HEK293 (cell line): ENCODE data around the gene EMILIN1.

Experiments
- CTCF ChIA-PET: fragments of 350-600 bp; formaldehyde crosslinking; extraction: SDS; loops from one replicate; lab custom pipeline; 2021; ENCODE audit warnings: antibody characterized with exemption; lab: Yijun Ruan, JAX
- POLR2A ChIA-PET: fragments of 300-600 bp; formaldehyde crosslinking; extraction: SDS; loops from one replicate; lab custom pipeline; 2020; ENCODE audit warnings: antibody characterized with exemption, inconsistent platforms; lab: Yijun Ruan, JAX
- H3K27ac ChIP-seq: fragments of 200-500 bp; sonication (Bioruptor generic); 2 replicates; pipeline ENCODE4 v1.5.1; 2014; ENCODE audit warnings: low read depth, low read length, control low read depth, inconsistent platforms; ENCODE audit errors: extremely low read depth
- H3K36me3 ChIP-seq, 2 experiments: fragments of 200-500 bp in 1 of 2; sonication (Bioruptor generic) in 1 of 2; 1 replicate in 1 of 2; 2 replicates in 1 of 2; pipeline ENCODE4 v1.5.1; 2014 to 2017; ENCODE audit warnings: inconsistent platforms in 2 of 2, low read length in 2 of 2; ENCODE audit not compliant: control insufficient read depth in 2 of 2, insufficient read depth in 1 of 2
- H3K4me1 ChIP-seq: fragments of 200-500 bp; sonication (Bioruptor generic); 2 replicates; pipeline ENCODE4 v1.5.1; 2014; ENCODE audit warnings: mild to moderate bottlenecking, low read length, inconsistent platforms; ENCODE audit not compliant: control insufficient read depth, insufficient read depth
- H3K4me3 ChIP-seq: 2 replicates; pipeline ENCODE4 v1.5.1; 2011; ENCODE audit warnings: low read depth, mild to moderate bottlenecking, control low read depth, low read length, moderate library complexity
- H3K9me3 ChIP-seq: fragments of 200-500 bp; sonication (Bioruptor generic); 2 replicates; pipeline ENCODE4 v1.5.1; 2014; ENCODE audit warnings: low read depth, low read length, inconsistent platforms; ENCODE audit not compliant: control insufficient read depth, insufficient read depth
- ZBTB21 ChIP-seq: fragments of 450-650 bp; formaldehyde crosslinking; IDR thresholded peaks from 2 replicates; pipeline ENCODE4 v1.5.1; 2017; ENCODE audit warnings: missing biosample characterization, missing genetic modification characterization
- ZEB2 ChIP-seq: fragments of 450-650 bp; formaldehyde crosslinking; IDR thresholded peaks from 2 replicates; pipeline ENCODE4 v1.5.1; 2016; ENCODE audit warnings: missing biosample characterization, missing genetic modification characterization
- ZFP3 ChIP-seq: fragments of 450-650 bp; formaldehyde crosslinking; IDR thresholded peaks from 2 replicates; pipeline ENCODE4 v1.5.1; 2016; ENCODE audit warnings: low read depth, missing biosample characterization, missing genetic modification characterization
- ZNF629 ChIP-seq: fragments of 450-650 bp; formaldehyde crosslinking; IDR thresholded peaks from 2 replicates; pipeline ENCODE4 v1.5.1; 2017; ENCODE audit warnings: missing biosample characterization, missing genetic modification characterization
- TF ChIP-seq, protein P1 (sequence below): fragments of 450-650 bp; formaldehyde crosslinking; IDR thresholded peaks from 2 replicates; pipeline ENCODE4 v1.5.1; 2016; ENCODE audit warnings: missing biosample characterization, missing genetic modification characterization, low read depth
- TF ChIP-seq, protein P2 (sequence below): fragments of 450-650 bp; formaldehyde crosslinking; conservative IDR thresholded peaks from 2 replicates; pipeline ENCODE4 v1.5.1; 2016; ENCODE audit warnings: low read depth, missing biosample characterization, missing genetic modification characterization
- TF ChIP-seq, protein P3 (sequence below): fragments of 450-650 bp; formaldehyde crosslinking; IDR thresholded peaks from 2 replicates; pipeline ENCODE4 v1.5.1; 2016; ENCODE audit warnings: missing biosample characterization, missing genetic modification characterization
- TF ChIP-seq, protein P4 (sequence below): fragments of 450-650 bp; formaldehyde crosslinking; IDR thresholded peaks from 2 replicates; pipeline ENCODE4; 2016; ENCODE audit warnings: missing biosample characterization, missing genetic modification characterization
- TF ChIP-seq, protein P5 (sequence below): fragments of 450-650 bp; formaldehyde crosslinking; IDR thresholded peaks from 2 replicates; pipeline ENCODE4 v1.5.1; 2016; ENCODE audit warnings: missing biosample characterization, missing genetic modification characterization
- TF ChIP-seq, protein P6 (sequence below): fragments of 450-650 bp; formaldehyde crosslinking; conservative IDR thresholded peaks from 2 replicates; pipeline ENCODE4 v1.5.1; 2016; ENCODE audit warnings: low read depth, missing biosample characterization, missing genetic modification characterization
- TF ChIP-seq, protein P7 (sequence below): fragments of 450-650 bp; formaldehyde crosslinking; IDR thresholded peaks from 2 replicates; pipeline ENCODE4 v1.5.1; 2016; ENCODE audit warnings: missing biosample characterization, missing genetic modification characterization
- TF ChIP-seq, protein P8 (sequence below): fragments of 450-650 bp; formaldehyde crosslinking; IDR thresholded peaks from 2 replicates; pipeline ENCODE4 v1.5.1; 2016; ENCODE audit warnings: missing biosample characterization, missing genetic modification characterization

EMILIN1 gene

DNA sequence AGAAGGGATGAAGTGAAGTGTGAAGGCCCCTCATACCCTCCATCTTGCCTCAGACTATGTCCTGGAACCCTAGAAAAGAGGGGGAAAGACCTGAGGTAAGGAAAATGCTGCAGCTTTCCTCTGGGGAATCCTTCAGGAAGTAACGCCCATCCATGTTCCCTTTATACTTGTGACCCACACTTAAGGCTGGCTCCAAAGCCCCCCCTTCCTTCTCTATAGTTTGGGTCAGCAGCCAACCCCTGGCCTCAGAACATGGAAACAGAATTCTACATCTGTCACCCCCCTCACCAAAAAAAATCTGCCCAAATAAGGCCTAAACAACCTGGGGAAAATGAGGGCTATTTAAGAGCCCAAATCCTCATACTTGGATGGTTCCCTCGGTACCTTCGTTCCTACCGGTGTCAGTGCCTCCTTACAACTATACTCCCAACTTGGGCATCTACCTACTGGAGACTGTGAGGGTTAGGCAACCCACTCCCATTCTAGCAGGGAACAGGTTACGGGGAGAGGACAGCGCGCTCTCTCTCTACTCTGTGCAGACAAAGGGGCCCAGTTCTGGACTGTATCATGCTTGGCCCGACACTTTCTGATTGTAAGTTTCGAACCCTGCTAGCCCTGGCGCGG, 7.7 kb upstream of the EMILIN1 start:
- CTCF ChIA-PET, result interaction anchor here (0.8 to 1.1 kb wide), 3 partner anchors 10 to 17 kb away, joined by 3 to 4 read pairs (median 3); no protein-coding TSS in a partner anchor
- Histone ChIP-seq H3K9me3 (no peaks in the 10 kb centered on the region), H3K36me3 (peaks cover 0 to 41% of the 10 kb centered on the region in 2 experiments; a peak in 1 of 3 replicates), H3K4me1 (peaks cover 14% of the 10 kb centered on the region), H3K27ac (peak overlapping the region; percentile 66; the same call in 1 of the 2 replicates), H3K4me3 (peak overlapping the region; percentile 90)
- TF ChIP-seq, protein P1, sequence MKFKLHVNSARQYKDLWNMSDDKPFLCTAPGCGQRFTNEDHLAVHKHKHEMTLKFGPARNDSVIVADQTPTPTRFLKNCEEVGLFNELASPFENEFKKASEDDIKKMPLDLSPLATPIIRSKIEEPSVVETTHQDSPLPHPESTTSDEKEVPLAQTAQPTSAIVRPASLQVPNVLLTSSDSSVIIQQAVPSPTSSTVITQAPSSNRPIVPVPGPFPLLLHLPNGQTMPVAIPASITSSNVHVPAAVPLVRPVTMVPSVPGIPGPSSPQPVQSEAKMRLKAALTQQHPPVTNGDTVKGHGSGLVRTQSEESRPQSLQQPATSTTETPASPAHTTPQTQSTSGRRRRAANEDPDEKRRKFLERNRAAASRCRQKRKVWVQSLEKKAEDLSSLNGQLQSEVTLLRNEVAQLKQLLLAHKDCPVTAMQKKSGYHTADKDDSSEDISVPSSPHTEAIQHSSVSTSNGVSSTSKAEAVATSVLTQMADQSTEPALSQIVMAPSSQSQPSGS (tag by site-specific recombination), result no peak
- TF ChIP-seq, protein P2, sequence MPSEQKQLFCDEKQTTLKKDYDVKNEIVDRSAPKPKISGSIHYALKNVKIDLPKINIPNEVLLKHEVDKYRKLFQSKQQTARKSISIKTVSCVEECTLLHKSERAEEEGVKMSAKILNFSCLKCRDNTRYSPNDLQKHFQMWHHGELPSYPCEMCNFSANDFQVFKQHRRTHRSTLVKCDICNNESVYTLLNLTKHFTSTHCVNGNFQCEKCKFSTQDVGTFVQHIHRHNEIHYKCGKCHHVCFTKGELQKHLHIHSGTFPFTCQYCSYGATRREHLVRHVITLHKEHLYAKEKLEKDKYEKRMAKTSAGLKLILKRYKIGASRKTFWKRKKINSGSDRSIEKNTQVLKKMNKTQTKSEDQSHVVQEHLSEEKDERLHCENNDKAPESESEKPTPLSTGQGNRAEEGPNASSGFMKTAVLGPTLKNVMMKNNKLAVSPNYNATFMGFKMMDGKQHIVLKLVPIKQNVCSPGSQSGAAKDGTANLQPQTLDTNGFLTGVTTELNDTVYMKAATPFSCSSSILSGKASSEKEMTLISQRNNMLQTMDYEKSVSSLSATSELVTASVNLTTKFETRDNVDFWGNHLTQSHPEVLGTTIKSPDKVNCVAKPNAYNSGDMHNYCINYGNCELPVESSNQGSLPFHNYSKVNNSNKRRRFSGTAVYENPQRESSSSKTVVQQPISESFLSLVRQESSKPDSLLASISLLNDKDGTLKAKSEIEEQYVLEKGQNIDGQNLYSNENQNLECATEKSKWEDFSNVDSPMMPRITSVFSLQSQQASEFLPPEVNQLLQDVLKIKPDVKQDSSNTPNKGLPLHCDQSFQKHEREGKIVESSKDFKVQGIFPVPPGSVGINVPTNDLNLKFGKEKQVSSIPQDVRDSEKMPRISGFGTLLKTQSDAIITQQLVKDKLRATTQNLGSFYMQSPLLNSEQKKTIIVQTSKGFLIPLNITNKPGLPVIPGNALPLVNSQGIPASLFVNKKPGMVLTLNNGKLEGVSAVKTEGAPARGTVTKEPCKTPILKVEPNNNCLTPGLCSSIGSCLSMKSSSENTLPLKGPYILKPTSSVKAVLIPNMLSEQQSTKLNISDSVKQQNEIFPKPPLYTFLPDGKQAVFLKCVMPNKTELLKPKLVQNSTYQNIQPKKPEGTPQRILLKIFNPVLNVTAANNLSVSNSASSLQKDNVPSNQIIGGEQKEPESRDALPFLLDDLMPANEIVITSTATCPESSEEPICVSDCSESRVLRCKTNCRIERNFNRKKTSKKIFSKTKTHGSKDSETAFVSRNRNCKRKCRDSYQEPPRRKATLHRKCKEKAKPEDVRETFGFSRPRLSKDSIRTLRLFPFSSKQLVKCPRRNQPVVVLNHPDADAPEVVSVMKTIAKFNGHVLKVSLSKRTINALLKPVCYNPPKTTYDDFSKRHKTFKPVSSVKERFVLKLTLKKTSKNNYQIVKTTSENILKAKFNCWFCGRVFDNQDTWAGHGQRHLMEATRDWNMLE (tag by site-specific recombination), result no peak
- TF ChIP-seq, protein P3, sequence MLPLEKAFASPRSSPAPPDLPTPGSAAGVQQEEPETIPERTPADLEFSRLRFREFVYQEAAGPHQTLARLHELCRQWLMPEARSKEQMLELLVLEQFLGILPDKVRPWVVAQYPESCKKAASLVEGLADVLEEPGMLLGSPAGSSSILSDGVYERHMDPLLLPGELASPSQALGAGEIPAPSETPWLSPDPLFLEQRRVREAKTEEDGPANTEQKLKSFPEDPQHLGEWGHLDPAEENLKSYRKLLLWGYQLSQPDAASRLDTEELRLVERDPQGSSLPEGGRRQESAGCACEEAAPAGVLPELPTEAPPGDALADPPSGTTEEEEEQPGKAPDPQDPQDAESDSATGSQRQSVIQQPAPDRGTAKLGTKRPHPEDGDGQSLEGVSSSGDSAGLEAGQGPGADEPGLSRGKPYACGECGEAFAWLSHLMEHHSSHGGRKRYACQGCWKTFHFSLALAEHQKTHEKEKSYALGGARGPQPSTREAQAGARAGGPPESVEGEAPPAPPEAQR (tag by site-specific recombination), result no peak
- TF ChIP-seq, protein P4, sequence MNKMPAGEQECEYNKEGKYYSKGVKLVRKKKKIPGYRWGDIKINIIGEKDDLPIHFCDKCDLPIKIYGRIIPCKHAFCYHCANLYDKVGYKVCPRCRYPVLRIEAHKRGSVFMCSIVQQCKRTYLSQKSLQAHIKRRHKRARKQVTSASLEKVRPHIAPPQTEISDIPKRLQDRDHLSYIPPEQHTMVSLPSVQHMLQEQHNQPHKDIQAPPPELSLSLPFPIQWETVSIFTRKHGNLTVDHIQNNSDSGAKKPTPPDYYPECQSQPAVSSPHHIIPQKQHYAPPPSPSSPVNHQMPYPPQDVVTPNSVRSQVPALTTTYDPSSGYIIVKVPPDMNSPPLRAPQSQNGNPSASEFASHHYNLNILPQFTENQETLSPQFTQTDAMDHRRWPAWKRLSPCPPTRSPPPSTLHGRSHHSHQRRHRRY (tag by site-specific recombination), result no peak
- TF ChIP-seq ZNF629 (tag by site-specific recombination) (no peak), ZEB2 (tag by site-specific recombination) (no peak), ZFP3 (tag by site-specific recombination) (no peak)
- TF ChIP-seq, protein P5, sequence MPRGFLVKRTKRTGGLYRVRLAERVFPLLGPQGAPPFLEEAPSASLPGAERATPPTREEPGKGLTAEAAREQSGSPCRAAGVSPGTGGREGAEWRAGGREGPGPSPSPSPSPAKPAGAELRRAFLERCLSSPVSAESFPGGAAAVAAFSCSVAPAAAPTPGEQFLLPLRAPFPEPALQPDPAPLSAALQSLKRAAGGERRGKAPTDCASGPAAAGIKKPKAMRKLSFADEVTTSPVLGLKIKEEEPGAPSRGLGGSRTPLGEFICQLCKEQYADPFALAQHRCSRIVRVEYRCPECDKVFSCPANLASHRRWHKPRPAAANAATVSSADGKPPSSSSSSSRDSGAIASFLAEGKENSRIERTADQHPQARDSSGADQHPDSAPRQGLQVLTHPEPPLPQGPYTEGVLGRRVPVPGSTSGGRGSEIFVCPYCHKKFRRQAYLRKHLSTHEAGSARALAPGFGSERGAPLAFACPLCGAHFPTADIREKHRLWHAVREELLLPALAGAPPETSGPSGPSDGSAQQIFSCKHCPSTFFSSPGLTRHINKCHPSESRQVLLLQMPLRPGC (tag by site-specific recombination), result no peak
- POLR2A ChIA-PET, result interaction anchor here (0.6 to 3.6 kb wide), 11 partner anchors 8 to 339 kb away, joined by 3 to 61 read pairs (median 6); partner anchors contain the start of genes AGBL5, KHK, PPM1G and PREB

DNA sequence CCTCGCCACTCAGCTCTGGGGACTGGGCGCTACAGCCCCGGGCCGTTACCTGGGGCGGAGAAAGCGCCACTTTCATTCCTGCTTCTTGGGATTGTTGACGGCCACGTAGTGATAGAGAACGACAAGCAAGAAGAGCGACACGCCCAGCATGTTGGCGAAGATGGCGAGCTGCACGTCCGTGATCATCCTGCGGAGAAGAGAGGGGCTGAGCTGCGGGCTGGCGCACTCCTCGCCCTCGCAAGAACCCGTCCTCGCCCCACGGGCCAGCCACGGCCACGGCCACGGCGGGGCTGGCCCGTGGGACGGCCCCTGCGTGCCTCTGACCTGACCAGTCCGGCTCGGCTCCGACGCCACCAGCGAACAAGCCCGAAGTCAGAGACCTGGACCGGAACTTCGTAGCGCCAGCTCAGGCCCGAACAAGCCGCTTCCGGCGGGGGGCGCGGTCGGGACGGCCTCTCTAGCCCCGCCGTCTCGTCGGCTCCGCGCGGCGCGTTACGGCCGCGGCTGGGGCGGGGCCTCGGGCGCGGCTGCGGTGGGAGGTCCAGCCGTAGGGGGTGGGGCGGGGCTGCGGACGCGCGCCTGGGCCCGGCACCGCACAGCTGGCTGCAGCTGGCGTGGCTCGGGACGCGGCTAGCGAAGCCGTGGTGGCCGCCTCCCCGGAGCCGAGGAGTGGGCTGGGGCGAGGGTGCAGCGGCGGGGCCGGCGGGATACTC, 7.0 kb upstream of the EMILIN1 start, which contains the start of gene OST4:
Gene OST4 (minus strand): TSS at position 378 of the 713 bp plus-strand sequence.
- peak within 1 kb of the TSS; percentile 90 for H3K4me3 ChIP-seq
- CTCF ChIA-PET, result interaction anchor here (0.6 to 1.1 kb wide), 4 partner anchors 10 to 598 kb away, joined by 3 to 4 read pairs (median 3); no protein-coding TSS in a partner anchor
- peaks cover 14% of the 10 kb centered on the region for H3K4me1 ChIP-seq
- no peaks in the 10 kb centered on the region for H3K9me3 ChIP-seq
- H3K27ac ChIP-seq, result peak within 1 kb of the TSS; percentile 66; the same call in 1 of the 2 replicates
- POLR2A ChIA-PET, result interaction anchor here (0.6 to 3.6 kb wide), 12 partner anchors 9 to 338 kb away, joined by 3 to 61 read pairs (median 6); partner anchors contain the start of genes AGBL5, KHK, PPM1G and PREB
- peaks cover 0 to 36% of the 10 kb centered on the region in 2 experiments; a peak in 1 of 3 replicates for H3K36me3 ChIP-seq
- TF ChIP-seq, protein P6, sequence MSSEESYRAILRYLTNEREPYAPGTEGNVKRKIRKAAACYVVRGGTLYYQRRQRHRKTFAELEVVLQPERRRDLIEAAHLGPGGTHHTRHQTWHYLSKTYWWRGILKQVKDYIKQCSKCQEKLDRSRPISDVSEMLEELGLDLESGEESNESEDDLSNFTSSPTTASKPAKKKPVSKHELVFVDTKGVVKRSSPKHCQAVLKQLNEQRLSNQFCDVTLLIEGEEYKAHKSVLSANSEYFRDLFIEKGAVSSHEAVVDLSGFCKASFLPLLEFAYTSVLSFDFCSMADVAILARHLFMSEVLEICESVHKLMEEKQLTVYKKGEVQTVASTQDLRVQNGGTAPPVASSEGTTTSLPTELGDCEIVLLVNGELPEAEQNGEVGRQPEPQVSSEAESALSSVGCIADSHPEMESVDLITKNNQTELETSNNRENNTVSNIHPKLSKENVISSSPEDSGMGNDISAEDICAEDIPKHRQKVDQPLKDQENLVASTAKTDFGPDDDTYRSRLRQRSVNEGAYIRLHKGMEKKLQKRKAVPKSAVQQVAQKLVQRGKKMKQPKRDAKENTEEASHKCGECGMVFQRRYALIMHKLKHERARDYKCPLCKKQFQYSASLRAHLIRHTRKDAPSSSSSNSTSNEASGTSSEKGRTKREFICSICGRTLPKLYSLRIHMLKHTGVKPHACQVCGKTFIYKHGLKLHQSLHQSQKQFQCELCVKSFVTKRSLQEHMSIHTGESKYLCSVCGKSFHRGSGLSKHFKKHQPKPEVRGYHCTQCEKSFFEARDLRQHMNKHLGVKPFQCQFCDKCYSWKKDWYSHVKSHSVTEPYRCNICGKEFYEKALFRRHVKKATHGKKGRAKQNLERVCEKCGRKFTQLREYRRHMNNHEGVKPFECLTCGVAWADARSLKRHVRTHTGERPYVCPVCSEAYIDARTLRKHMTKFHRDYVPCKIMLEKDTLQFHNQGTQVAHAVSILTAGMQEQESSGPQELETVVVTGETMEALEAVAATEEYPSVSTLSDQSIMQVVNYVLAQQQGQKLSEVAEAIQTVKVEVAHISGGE (tag by site-specific recombination), result peak; percentile 82
- TF ChIP-seq, protein P7, sequence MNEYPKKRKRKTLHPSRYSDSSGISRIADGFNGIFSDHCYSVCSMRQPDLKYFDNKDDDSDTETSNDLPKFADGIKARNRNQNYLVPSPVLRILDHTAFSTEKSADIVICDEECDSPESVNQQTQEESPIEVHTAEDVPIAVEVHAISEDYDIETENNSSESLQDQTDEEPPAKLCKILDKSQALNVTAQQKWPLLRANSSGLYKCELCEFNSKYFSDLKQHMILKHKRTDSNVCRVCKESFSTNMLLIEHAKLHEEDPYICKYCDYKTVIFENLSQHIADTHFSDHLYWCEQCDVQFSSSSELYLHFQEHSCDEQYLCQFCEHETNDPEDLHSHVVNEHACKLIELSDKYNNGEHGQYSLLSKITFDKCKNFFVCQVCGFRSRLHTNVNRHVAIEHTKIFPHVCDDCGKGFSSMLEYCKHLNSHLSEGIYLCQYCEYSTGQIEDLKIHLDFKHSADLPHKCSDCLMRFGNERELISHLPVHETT (tag by site-specific recombination), result no peak
- peak; percentile 78 for TF ChIP-seq ZBTB21 (tag by site-specific recombination)
- TF ChIP-seq, protein P8, sequence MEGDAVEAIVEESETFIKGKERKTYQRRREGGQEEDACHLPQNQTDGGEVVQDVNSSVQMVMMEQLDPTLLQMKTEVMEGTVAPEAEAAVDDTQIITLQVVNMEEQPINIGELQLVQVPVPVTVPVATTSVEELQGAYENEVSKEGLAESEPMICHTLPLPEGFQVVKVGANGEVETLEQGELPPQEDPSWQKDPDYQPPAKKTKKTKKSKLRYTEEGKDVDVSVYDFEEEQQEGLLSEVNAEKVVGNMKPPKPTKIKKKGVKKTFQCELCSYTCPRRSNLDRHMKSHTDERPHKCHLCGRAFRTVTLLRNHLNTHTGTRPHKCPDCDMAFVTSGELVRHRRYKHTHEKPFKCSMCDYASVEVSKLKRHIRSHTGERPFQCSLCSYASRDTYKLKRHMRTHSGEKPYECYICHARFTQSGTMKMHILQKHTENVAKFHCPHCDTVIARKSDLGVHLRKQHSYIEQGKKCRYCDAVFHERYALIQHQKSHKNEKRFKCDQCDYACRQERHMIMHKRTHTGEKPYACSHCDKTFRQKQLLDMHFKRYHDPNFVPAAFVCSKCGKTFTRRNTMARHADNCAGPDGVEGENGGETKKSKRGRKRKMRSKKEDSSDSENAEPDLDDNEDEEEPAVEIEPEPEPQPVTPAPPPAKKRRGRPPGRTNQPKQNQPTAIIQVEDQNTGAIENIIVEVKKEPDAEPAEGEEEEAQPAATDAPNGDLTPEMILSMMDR (tag by site-specific recombination), result peak; percentile 76
